IMR-90 (cell line): ENCODE measurements around the gene MBD3L5.

Experiments
- BHLHE40 ChIP-seq: fragments of 150-350 bp; IDR thresholded peaks from 2 replicates; pipeline ENCODE4 v1.6.1; 2016; ENCODE audit warnings: mild to moderate bottlenecking, low read depth, low read length
- CEBPB ChIP-seq: IDR thresholded peaks from 2 replicates; pipeline ENCODE4 v1.6.1; 2012; ENCODE audit warnings: low read depth, low read length, improper control_type of control experiment
- FOS ChIP-seq: fragments of 150-350 bp; IDR thresholded peaks from 2 replicates; pipeline ENCODE4 v1.6.1; 2016; ENCODE audit warnings: low read depth, low read length
- POLR2A ChIP-seq: IDR thresholded peaks from 2 replicates; pipeline ENCODE4 v1.6.1; 2012; ENCODE audit warnings: mild to moderate bottlenecking, low read depth, low read length
- RFX5 ChIP-seq: IDR thresholded peaks from 2 replicates; pipeline ENCODE4 v1.8.0; 2012; ENCODE audit warnings: low read depth, mild to moderate bottlenecking, low read length, moderate library complexity
- TF ChIP-seq, protein P1 (sequence below): conservative IDR thresholded peaks from 2 replicates; pipeline ENCODE4 v1.5.1; 2012; ENCODE audit warnings: mild to moderate bottlenecking, low read depth, low read length, improper control_type of control experiment
- TF ChIP-seq, protein P2 (sequence below): fragments of 150-350 bp; IDR thresholded peaks from 2 replicates; pipeline ENCODE4 v1.6.1; 2017; ENCODE audit warnings: mild to moderate bottlenecking, antibody characterized with exemption, low read length, low read depth
- TF ChIP-seq, protein P3 (sequence below): fragments of 150-350 bp; IDR thresholded peaks from 2 replicates; pipeline ENCODE4 v1.6.1; 2016; ENCODE audit warnings: low read depth, mild to moderate bottlenecking, low read length, moderate library complexity, borderline replicate concordance

DNA sequence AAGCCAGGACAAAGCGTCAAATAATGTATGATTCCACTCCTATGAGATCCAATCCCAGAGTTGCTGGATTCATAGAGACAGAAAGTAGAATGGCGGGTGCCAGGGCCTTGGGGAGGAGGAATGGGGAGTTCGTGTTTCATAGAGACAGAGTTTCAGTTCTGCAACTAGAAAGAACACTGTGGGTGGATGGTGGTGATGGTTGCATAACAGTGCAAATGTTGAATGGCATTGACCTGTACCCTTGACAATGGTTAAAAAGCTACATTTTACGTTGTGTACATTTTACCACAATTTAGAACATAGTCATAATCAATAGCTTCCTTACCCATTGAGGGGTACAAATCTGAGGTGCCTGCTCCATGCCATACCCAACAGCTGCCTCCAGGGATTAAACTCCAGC, 42.5 kb upstream of the MBD3L5 start:
- no peak for TF ChIP-seq RFX5
- no peak for TF ChIP-seq BHLHE40
- TF ChIP-seq CEBPB = no peak
- TF ChIP-seq, protein P1, sequence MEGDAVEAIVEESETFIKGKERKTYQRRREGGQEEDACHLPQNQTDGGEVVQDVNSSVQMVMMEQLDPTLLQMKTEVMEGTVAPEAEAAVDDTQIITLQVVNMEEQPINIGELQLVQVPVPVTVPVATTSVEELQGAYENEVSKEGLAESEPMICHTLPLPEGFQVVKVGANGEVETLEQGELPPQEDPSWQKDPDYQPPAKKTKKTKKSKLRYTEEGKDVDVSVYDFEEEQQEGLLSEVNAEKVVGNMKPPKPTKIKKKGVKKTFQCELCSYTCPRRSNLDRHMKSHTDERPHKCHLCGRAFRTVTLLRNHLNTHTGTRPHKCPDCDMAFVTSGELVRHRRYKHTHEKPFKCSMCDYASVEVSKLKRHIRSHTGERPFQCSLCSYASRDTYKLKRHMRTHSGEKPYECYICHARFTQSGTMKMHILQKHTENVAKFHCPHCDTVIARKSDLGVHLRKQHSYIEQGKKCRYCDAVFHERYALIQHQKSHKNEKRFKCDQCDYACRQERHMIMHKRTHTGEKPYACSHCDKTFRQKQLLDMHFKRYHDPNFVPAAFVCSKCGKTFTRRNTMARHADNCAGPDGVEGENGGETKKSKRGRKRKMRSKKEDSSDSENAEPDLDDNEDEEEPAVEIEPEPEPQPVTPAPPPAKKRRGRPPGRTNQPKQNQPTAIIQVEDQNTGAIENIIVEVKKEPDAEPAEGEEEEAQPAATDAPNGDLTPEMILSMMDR = no peak
- no peak for TF ChIP-seq POLR2A
- TF ChIP-seq, protein P2, sequence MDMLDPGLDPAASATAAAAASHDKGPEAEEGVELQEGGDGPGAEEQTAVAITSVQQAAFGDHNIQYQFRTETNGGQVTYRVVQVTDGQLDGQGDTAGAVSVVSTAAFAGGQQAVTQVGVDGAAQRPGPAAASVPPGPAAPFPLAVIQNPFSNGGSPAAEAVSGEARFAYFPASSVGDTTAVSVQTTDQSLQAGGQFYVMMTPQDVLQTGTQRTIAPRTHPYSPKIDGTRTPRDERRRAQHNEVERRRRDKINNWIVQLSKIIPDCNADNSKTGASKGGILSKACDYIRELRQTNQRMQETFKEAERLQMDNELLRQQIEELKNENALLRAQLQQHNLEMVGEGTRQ = no peak
- TF ChIP-seq FOS = no peak
- TF ChIP-seq, protein P3, sequence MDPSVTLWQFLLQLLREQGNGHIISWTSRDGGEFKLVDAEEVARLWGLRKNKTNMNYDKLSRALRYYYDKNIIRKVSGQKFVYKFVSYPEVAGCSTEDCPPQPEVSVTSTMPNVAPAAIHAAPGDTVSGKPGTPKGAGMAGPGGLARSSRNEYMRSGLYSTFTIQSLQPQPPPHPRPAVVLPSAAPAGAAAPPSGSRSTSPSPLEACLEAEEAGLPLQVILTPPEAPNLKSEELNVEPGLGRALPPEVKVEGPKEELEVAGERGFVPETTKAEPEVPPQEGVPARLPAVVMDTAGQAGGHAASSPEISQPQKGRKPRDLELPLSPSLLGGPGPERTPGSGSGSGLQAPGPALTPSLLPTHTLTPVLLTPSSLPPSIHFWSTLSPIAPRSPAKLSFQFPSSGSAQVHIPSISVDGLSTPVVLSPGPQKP = no peak
